HG03520 (cell line): ENCODE measurements around the gene HCAR2.
"Not testable (repeated sequence)": the region's sequence is repeated elsewhere in the genome, so short reads cannot be mapped to it uniquely, and the experiment has no call there.

Experiments used
- ATAC-seq: cut with Tn5 transposase; IDR thresholded peaks from one replicate; pipeline ENCODE4 v1.9.1; 2021; ENCODE audit warnings: mild to moderate bottlenecking, moderate library complexity; ENCODE audit not compliant: unreplicated experiment

HCAR2 gene

DNA sequence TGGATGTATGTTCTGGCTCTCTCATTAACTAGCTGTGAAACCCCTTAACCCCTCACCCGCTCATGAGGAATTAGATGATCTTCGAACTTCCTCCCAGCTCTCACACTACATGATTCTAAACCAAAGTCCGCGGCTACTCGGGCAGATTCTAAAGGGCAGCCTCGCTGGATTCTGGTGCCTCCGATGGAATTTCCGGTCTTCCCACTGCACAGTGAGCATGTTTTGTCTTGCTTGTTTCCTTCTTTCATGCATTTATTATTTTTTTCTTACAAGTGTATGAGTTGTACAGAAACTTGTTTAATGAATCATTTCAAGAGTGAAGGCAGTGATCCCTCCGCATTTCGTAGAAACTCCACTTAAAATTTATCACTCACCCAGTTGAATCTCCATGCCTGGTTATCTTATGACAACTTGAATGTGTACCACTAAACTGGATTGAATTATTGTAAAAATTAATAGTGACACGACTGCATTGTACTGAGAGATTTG lies 17.9 kb upstream of the HCAR2 start:
- ATAC-seq, result no peak

DNA sequence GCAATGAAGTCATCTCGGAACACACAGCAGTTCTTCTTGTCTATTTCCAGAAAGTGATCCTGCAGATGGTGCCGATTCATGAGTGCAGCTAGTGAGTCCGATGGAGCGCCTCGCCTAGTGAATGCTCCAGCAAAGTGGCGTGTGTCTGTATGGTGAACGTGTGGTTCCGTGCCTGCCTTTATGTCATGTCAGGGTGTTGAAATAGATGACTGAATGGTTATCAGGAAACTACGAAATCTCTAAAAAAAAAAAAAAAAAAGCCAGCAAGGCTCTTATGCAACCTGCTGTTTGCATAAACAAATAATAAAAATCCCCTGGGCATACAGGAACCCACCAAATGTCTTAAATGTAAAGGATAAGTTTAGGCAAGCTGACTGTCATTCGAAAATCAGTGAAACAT lies 13.5 kb upstream of the HCAR2 start, which contains the start of gene HCAR3:
Gene HCAR3 (minus strand): TSS at position 154 of the 400 bp plus-strand sequence. CDS start 74 bp downstream, at position 80.
- ATAC-seq, result not testable (repeated sequence)

DNA sequence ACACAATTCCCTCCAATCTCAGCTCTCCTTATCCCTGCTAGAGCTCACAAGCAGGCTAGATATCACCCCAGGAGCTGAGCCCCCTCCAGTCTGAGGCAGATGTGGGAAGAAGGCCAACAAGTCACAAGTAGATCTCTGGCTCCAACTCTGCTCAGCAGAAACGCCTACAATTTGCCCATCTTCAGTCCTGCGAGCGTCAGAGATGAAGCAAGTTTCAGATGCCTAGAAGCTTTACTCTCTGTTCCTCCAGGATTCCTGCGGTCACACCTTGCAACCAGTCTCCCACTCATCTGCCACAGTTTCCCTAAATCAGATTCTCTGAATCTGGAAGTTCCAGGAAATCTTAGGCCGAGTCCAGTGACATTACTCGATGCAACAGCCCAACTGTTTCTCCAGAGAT lies 12.1 kb upstream of the HCAR2 start:
- ATAC-seq, result not testable (repeated sequence)

DNA sequence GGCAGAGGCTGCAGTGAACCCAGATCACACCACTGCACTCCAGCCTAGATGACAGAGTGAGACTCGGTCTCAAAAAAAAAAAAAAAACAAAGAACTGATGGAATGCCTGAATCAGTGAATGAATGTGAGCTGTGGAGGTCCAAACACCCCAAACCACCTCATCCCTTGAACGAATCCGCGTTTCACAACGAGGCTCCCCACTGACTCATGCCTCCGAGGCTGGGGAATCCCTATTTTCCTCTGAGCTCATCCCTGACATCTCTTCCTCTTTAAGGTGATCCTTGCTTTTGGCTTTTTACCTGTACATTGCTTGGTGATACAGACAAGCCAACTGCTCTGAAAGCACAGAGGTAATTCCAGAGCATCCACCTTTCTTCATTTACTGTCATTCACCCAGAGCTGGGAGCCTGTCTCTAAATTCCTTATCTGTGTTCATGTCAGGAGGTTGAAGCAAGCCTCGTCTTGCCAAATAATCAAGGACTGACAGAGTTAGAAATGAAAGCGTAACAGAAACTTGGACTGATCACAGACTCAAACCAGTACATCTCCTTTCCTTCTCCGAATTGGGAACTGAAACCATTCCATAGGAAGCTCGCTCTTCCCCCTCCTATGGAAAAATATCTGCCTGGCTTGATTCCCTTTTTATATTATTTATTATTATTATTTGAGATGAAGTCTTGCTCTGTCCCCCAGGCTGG lies 10.5 kb upstream of the HCAR2 start:
- not testable (repeated sequence) for ATAC-seq

DNA sequence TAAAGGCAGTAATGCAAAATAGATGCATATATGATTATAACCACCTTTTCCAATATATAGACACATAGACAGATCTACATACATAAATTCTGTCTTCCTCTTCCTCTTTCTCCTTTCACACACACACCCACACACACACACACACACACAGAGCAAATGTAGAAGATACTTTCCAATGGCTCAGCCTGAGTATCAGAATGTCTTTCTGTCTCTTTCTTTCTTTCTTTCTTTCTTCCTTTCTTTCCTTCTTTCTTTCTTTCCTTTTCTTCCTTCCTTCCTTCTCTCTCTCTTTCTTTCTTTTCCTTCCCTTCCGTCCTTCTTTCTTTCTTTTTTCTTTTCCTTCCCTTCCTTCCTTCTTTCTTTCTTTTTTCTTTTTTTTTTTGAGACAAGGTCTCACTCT lies 8.1 kb upstream of the HCAR2 start:
- not testable (repeated sequence) for ATAC-seq

DNA sequence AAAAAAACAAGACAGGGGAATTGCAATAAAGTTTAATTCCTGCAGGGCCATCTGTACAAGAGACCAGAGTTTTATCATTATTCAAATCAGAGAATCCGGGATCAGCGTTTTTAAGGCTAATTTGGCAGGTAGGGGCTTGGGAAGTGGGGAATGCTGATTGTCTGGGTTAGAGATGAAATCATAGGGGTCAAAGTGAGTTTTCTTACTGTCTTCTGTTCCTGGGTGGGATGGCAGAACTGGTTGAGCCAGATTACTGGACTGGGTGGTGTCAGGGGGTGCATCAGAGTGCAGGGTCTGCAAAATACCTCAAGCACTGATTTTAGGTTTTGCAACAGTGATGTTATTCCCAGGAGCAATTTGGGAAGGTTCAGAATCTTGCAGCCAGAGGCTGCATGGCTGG lies 7.2 kb upstream of the HCAR2 start:
- ATAC-seq, result not testable (repeated sequence)

DNA sequence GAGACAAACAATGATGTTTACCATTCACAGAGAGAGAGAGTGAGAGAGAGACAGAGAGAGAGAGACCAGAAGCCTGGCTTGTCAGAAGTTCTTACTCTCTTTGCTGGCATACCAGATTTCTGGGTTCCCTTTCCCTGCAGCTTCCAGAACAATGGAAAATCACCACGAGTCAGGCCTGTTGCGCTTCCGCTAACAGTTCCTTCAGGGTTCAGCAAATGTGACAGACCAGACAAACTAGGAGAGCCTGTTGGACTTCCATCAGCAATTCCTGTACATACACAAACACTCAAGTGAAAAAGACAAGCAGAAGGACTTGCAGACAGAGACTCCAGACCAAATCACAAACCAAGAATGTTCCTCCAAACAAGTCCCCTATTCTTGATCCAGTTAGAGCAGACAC lies 6.1 kb upstream of the HCAR2 start:
- ATAC-seq, result not testable (repeated sequence)

DNA sequence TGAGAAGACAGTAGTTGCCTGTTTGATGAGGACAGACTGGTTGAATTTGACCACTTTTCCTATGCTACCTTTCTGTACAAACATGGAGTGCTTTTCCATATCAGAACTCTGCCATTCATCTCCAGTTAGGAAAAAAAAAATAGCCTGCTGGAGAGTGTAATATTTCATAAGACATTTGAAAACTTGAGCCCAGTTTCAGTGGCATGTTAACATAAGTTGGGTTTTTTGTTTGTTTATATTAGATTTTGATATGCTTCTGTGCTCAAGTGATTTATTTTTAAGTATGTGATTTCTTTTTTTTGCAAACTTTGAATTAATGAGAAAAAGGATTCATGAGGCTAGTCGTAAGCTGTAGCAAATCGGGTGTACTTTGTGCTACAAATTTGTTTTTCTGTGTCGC lies 684 bp upstream of the HCAR2 start:
- ATAC-seq, result not testable (repeated sequence)

DNA sequence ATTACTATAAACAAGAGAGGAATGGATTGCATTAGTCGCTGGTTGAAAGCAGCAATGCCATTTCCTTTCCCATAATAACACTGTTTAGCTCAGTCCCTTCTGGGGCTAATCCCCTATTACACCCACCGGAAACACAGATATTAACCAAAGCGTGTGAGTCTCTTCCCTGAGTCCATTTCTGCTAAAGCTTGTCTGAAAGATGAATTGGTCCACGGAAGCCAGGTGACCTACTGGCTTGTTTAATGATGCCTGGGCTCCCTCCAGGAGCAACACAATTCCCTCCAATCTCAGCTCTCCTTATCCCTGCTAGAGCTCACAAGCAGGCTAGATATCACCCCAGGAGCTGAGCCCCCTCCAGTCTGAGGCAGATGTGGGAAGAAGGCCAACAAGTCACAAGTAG lies 1.7 kb downstream of the HCAR2 start:
- not testable (repeated sequence) for ATAC-seq

DNA sequence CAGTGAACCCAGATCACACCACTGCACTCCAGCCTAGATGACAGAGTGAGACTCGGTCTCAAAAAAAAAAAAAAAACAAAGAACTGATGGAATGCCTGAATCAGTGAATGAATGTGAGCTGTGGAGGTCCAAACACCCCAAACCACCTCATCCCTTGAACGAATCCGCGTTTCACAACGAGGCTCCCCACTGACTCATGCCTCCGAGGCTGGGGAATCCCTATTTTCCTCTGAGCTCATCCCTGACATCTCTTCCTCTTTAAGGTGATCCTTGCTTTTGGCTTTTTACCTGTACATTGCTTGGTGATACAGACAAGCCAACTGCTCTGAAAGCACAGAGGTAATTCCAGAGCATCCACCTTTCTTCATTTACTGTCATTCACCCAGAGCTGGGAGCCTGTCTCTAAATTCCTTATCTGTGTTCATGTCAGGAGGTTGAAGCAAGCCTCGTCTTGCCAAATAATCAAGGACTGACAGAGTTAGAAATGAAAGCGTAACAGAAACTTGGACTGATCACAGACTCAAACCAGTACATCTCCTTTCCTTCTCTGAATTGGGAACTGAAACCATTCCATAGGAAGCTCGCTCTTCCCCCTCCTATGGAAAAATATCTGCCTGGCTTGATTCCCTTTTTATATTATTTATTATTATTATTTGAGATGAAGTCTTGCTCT lies 3.0 kb downstream of the HCAR2 start:
- not testable (repeated sequence) for ATAC-seq

DNA sequence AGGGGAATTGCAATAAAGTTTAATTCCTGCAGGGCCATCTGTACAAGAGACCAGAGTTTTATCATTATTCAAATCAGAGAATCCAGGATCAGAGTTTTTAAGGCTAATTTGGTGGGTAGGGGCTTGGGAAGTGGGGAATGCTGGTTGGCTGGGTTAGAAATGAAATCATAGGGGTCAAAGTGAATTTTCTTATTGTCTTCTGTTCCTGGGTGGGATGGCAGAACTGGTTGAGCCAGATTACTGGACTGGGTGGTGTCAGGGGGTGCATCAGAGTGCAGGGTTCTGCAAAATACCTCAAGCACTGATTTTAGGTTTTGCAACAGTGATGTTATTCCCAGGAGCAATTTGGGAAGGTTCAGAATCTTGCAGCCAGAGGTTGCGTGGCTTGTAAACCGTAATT lies 6.2 kb downstream of the HCAR2 start:
- not testable (repeated sequence) for ATAC-seq

DNA sequence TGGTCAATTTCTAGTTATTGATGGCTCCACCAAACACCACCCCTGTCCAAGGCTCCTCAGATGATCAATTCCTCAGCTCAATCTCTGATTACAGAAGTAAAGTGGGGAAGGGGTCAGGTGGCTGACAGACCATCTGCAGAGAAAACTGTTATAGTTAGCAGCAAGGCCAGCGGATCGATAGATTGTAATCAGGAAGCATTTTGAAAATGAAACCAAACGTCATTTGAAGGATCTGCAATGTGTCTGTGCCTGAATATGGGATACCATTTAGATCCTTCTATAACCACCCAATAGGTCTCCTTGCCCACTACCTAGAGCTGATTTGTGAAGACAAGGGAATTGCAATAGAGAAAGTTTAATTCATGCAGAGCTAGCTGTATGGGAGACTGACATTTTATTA lies 11.6 kb downstream of the HCAR2 start:
- ATAC-seq, result no peak

DNA sequence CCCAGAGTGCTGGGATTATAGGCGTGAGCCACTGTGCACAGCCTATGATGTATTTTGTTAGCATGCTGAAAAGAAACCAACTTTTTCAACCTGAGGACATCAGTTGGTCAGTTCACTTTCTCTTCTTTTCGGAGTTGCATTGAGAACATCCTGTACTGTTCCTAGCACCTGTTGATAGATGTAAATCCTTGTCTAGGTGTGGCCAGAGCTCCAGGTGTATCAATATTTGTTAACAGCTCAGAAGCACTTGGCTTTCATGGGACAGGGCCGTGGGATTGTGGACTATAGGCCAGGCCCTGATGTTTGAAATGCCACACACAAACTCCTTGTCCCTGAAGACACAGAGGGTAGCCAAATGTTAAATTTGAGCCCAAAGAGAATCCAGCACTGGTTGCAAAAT lies 14.9 kb downstream of the HCAR2 start:
- no peak for ATAC-seq

DNA sequence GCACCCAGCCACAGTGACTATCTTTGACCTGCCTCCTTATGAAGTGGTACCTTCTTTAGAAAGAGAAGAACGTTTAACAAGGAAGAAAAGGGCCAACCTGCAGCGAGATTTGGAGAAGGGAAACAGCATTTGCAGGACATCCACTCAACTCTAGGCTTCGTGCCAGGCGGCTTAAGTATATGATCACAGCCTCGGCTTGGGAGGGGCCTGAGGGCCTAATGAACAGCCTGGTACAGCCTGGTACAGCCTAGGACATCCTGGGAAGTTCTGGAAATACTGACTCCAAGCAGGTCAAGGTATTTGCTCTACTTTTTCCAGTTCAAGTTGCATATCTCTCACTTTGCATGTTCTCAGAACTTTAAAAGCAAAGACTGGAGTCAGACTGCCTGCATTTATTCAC lies 16.1 kb downstream of the HCAR2 start:
- ATAC-seq, result no peak

DNA sequence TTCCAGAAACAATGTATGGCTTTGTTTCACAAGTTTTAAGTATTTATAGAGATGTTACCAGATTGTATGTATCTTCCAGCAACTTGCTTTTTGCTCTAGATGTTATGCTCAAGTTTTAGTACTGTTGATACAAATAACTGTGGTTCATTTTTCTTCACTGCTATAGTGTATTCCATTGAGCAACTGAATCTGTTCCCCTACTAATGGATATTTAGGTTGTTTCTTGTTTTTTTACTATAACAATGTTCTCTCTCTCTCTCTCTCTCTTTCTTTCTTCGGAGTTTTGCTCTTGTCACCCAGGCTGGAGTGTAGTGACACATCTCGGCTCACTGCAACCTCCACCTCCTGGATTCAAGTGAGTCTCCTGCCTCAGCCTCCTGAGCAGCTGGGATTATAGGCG lies 16.6 kb downstream of the HCAR2 start:
- ATAC-seq, result no peak

DNA sequence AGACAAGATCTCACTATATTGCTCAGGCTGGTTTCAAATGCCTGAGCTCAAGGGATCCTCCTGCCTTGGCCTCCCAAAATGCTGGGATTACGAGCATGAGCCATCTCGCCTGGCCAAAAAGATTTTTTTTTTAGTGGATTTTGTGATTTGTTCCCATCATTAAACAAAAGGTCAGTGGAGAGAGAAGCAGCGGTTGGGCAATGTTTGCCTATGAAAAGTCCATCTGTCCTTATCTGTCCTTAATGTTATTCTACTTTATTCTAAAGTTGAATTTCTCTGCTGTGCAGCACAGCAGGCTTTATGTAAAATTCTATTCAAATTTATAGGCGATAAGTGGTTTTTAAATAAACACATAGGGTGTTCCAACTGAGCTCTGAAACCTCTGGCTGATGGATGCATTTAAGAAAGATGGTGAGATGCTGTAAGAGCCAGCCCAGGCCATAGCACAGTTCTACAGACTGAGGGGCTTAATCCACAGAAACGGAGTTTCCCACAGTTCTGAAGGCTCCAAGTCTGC lies 18.8 kb downstream of the HCAR2 start:
- no peak for ATAC-seq

DNA sequence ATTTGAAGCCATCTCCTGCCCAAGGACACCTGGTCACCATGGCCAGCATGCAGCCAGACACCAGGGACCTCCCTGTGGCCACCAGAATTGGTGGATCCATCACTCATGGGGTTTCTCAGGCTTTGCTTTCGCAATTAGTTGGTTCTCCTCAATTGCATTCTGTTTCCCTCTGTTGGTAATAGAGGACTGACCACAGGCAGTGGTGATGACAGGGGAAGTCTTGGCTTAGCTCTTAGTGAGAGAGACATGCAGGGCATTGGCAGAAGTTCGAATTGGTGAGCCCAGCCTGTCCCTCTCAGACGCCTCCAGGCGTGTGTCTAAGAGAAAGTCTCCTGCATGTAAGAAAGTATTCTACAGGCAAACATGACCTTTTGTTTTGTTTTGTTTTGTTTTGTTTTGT lies 21.3 kb downstream of the HCAR2 start:
- no peak for ATAC-seq

DNA sequence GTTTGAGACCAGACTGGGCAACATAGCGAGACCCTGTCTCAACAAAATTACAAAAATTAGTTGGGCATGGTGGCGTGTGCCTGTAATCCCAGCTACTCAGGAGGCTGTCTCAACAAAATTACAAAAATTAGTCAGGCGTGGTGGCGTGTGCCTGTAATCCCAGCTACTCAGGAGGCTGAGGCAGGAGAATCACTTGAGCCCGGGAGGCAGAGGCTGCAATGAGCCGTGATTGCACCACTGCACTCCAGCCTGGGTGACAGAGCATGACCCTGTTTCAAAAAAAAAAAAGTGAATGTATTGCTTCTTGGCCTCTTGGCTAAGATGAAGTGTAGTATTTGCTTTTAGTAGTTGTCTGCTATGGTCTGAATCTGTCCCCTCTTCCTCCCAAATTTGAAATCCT lies 22.2 kb downstream of the HCAR2 start:
- not testable (repeated sequence) for ATAC-seq

DNA sequence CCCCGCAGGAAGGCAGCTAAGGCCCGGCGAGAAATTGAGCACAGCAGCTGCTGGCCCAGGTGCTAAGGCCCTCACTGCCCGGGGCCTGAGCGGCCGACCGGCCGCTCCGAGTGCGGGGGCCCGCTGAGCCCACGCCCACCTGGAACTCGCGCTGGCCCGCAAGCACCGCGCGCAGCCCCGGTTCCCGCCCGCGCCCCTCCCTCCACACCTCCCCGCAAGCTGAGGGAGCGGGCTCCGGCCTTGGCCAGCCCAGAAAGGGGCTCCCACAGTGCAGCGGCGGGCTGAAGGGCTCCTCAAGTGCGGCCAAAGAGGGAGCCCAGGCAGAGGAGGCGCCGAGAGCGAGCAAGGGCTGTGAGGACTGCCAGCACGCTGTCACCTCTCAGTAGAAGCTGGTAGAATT lies 26.4 kb downstream of the HCAR2 start:
- ATAC-seq, result not testable (repeated sequence)

DNA sequence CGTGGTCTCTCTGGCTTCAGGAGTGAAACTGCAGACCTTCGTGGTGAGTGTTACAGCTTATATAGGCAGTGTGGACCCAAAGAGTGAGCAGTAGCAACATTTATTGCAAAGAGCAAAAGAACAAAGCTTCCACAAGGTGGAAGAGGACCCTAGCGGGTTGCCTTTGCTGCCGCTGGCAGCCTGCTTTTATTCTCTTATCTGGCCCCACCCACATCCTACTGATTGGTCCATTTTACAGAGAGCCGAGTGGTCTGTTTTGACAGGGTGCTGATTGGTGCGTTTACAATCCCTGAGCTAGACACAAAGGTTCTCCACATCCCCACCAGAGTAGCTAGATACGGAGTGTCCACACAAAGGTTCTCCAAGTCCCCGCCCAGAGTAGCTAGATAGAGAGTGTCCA lies 27.1 kb downstream of the HCAR2 start:
- ATAC-seq, result not testable (repeated sequence)

DNA sequence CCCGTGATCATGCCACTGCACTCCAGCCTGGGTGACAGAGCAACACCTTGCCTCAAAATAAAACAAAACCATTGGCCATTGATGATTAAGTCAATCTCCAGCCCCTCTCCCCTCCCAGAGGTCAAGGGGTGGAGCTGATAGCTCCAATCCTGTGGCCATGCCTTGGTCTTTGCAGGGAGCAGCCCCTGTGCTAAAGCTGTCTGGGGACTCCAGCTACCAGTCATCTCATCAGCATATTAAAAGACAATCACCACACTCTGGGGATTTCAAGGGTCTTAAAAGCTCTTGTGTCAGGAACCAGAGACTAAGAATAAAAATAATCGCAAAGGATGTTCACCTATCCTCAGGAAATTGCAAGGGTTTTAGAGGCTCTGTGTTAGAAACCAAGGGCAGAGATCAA lies 30.6 kb downstream of the HCAR2 start:
- ATAC-seq, result no peak
